ENCODE data around the gene EML6. TPM values are rescaled to one million over a fixed set of nuclear protein-coding genes. Genes with fewer than 3 reads are reported as not detected.

Gene EML6
- total and polyA plus RNA-seq, 2 of the 13 experiments (the other 11 are each of a cell fraction or from before 2014, with no cell fraction given), result 17.2 to 32.4 TPM

DNA sequence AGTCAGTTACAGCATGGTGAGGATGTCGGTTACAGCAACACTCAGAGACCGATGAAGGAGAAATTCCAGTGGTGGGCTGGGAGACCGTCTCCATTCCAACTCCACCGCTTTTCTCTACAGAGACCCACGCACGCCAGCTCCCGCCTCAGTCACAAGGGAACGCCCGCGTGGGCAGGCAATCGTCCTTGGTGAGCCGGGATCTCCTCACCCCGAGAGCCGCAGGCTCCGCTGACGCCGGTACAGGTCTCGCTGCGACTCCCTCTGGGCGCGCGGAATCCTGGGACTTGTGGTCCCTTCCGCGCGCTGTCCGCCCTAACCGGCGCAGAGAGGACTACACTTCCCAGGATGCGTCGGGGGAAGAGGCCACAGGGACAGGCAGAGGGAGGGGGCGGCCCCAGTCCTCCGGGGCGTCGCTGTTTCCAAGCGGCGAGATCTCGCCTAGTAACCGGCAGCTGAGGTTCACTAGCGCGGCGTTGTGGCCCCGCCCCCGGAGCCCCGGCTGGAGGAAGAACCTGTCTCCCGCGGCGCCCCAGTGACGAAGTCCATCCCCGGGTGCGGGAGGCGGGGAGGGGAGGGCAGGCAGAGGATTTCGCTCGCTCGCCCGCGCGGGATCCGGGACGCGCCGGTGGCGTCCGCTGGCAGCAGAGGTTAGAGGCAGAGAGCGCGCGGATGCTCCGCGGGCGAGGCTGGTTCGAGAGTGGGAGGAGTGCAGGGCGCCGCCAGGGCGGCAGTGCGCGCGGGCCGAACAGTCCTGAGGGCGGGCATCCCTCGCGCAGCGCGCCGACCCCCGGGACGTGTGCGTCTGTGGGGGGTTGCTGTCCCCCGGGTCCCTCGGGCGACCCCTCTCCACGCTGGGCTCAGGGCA lies at the start of gene EML6 (continued):
- TF ChIP-seq, protein P1, sequence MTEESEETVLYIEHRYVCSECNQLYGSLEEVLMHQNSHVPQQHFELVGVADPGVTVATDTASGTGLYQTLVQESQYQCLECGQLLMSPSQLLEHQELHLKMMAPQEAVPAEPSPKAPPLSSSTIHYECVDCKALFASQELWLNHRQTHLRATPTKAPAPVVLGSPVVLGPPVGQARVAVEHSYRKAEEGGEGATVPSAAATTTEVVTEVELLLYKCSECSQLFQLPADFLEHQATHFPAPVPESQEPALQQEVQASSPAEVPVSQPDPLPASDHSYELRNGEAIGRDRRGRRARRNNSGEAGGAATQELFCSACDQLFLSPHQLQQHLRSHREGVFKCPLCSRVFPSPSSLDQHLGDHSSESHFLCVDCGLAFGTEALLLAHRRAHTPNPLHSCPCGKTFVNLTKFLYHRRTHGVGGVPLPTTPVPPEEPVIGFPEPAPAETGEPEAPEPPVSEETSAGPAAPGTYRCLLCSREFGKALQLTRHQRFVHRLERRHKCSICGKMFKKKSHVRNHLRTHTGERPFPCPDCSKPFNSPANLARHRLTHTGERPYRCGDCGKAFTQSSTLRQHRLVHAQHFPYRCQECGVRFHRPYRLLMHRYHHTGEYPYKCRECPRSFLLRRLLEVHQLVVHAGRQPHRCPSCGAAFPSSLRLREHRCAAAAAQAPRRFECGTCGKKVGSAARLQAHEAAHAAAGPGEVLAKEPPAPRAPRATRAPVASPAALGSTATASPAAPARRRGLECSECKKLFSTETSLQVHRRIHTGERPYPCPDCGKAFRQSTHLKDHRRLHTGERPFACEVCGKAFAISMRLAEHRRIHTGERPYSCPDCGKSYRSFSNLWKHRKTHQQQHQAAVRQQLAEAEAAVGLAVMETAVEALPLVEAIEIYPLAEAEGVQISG (CRISPR knock-in tag; IDR thresholded peaks at IDR 0.05), result peak; percentile 91
- TF ChIP-seq, protein P2, sequence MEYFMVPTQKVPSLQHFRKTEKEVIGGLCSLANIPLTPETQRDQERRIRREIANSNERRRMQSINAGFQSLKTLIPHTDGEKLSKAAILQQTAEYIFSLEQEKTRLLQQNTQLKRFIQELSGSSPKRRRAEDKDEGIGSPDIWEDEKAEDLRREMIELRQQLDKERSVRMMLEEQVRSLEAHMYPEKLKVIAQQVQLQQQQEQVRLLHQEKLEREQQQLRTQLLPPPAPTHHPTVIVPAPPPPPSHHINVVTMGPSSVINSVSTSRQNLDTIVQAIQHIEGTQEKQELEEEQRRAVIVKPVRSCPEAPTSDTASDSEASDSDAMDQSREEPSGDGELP (IDR thresholded peaks at IDR 0.05; ENCODE audit: borderline replicate concordance, low read depth), result peak; percentile 82; the same call in 1 of the 2 replicates
- TF ChIP-seq, protein P3, sequence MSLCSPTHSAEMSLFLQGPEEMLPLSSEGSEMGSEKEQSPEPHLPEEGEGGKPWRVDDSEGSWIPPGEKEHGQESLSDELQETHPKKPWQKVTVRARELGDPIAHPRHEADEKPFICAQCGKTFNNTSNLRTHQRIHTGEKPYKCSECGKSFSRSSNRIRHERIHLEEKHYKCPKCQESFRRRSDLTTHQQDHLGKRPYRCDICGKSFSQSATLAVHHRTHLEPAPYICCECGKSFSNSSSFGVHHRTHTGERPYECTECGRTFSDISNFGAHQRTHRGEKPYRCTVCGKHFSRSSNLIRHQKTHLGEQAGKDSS (CRISPR knock-in tag; IDR thresholded peaks at IDR 0.05; ENCODE audit: borderline replicate concordance, low read depth), result peak; percentile 58; the same call in 1 of the 2 replicates
- TF ChIP-seq CAMTA2 (CRISPR knock-in tag; IDR thresholded peaks at IDR 0.05; ENCODE audit: borderline replicate concordance) (peak; percentile 99), TP53 (CRISPR knock-in tag; conservative IDR thresholded peaks at IDR 0.05) (no peak), REPIN1 (CRISPR knock-in tag; IDR thresholded peaks at IDR 0.05; ENCODE audit: borderline replicate concordance, low read depth) (peak; percentile 92), MED1 (CRISPR knock-in tag; IDR thresholded peaks at IDR 0.05) (peak; percentile 56), RFXANK (CRISPR knock-in tag; IDR thresholded peaks at IDR 0.05) (peak; percentile 93), SP2 (CRISPR knock-in tag; IDR thresholded peaks at IDR 0.05) (0 out of 2 replicates have a peak, but pooled peaks have one; percentile 53), CBX2 (IDR thresholded peaks at IDR 0.05; ENCODE audit: low read depth, low read length) (no peak), CBX2 (CRISPR knock-in tag; IDR thresholded peaks at IDR 0.05; ENCODE audit: low read depth) (0 out of 2 replicates have a peak, but pooled peaks have one; percentile 61), GTF3A (CRISPR knock-in tag; conservative IDR thresholded peaks at IDR 0.05) (no peak; the same call in 1 of the 2 replicates), ZNF761 (CRISPR knock-in tag; conservative IDR thresholded peaks at IDR 0.05) (no peak; the same call in 1 of the 2 replicates), SRY (CRISPR knock-in tag; IDR thresholded peaks at IDR 0.05) (0 out of 2 replicates have a peak, but pooled peaks have one; percentile 12), ZNF317 (CRISPR knock-in tag; IDR thresholded peaks at IDR 0.05) (peak; percentile 93), PHF8 (CRISPR knock-in tag; IDR thresholded peaks at IDR 0.05) (peak; percentile 89), ZBTB1 (CRISPR knock-in tag; IDR thresholded peaks at IDR 0.05; ENCODE audit: borderline replicate concordance) (peak; percentile 64; the same call in 1 of the 2 replicates), ZNF224 (CRISPR knock-in tag; IDR thresholded peaks at IDR 0.05) (peak; percentile 93; the same call in 1 of the 2 replicates), DPF2 (CRISPR knock-in tag; IDR thresholded peaks at IDR 0.05; ENCODE audit: borderline replicate concordance, low read depth) (peak; percentile 52; the same call in 1 of the 2 replicates), ZBTB3 (CRISPR knock-in tag; IDR thresholded peaks at IDR 0.05; ENCODE audit: borderline replicate concordance, low read depth) (0 out of 2 replicates have a peak, but pooled peaks have one; percentile 52)
- TF ChIP-seq, protein P4, sequence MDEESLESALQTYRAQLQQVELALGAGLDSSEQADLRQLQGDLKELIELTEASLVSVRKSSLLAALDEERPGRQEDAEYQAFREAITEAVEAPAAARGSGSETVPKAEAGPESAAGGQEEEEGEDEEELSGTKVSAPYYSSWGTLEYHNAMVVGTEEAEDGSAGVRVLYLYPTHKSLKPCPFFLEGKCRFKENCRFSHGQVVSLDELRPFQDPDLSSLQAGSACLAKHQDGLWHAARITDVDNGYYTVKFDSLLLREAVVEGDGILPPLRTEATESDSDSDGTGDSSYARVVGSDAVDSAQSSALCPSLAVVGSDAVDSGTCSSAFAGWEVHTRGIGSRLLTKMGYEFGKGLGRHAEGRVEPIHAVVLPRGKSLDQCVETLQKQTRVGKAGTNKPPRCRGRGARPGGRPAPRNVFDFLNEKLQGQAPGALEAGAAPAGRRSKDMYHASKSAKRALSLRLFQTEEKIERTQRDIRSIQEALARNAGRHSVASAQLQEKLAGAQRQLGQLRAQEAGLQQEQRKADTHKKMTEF (CRISPR knock-in tag; IDR thresholded peaks at IDR 0.05), result peak; percentile 95
- TF ChIP-seq, protein P5, sequence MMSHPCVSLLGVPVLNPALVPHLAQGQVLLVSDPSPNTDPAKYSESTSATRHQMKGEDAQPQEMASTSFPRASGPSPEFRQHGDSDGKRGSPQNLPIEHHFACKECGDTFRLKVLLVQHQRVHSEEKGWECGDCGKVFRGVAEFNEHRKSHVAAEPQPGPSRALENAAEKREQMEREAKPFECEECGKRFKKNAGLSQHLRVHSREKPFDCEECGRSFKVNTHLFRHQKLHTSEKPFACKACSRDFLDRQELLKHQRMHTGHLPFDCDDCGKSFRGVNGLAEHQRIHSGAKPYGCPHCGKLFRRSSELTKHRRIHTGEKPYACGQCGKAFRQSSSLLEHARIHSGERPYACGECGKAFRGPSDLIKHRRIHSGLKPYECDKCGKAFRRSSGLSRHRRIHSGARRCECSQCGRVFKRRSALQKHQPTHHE (CRISPR knock-in tag; IDR thresholded peaks at IDR 0.05; ENCODE audit: borderline replicate concordance), result peak; percentile 90
